IPS-NIHi11 (cell line): Measurements from ENCODE around the gene MINAR1.
A peak's percentile ranks its signal among the peaks of the same experiment; 100 is the strongest.
"Not testable (repeated sequence)": the region's sequence is repeated elsewhere in the genome, so short reads cannot be mapped to it uniquely, and the experiment has no call there.

Source experiments
- DNase-seq: peaks from one replicate; pipeline ENCODE4 v3.0.0; 2012; ENCODE audit warnings: mixed read lengths, low spot score

The MINAR1 gene, protein sequence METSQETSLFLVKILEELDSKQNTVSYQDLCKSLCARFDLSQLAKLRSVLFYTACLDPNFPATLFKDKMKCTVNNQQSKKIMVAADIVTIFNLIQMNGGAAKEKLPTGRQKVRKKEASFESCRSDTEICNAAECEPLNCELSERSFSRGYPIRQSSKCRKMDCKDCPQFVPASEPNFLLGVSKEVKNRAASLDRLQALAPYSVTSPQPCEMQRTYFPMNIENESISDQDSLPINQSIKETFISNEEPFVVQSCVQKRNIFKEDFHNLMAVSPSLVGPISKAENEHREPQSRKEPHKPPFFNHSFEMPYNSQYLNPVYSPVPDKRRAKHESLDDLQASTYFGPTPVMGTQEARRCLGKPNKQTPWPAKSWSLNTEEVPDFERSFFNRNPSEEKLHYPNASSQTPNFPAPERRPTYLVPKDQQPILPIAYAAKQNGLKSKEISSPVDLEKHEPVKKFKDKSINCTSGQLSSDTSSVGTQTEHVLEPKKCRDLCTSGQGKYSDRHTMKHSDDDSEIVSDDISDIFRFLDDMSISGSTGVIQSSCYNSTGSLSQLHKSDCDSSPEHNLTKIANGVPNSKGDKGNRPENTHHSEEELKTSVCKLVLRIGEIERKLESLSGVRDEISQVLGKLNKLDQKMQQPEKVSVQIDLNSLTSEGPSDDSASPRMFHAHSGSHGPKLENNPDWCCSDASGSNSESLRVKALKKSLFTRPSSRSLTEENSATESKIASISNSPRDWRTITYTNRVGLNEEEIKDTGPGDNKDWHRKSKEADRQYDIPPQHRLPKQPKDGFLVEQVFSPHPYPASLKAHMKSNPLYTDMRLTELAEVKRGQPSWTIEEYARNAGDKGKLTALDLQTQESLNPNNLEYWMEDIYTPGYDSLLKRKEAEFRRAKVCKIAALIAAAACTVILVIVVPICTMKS

GRCh38 chr15:79431636-79432344 is at the start of gene MINAR1:
Gene MINAR1 (plus strand): TSS chr15:79432336. CDS start chr15:79456148, 23,812 bp downstream.
- DNase-seq = peak; percentile 67

- no peak for DNase-seq
These were observed 37.9 kb upstream of the MINAR1 start for GRCh38 chr15:79394231-79394630.

DNA sequence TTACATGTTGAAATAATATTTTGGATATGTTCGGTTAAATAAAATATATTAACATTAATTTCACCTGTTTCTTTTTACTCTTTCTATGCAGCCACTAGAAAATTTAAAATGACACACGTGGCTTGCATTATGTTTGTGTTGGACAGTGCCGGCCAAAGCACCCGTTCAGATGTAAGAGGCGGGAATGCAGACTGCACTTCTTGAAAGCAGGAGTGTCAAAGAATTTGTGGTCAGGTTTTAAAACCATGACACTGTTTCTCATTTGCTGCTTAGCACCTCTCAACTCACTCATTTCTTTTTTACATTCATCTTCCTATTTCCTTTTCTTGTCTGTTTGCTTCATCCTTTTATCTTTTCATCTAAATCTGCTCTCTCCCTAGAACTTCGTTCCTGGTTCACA is 35.3 kb upstream of the MINAR1 start:
- DNase-seq = no peak

GRCh38 chr15:79397269-79397910 is 34.7 kb upstream of the MINAR1 start:
- DNase-seq = no peak

- DNase-seq = no peak
These were observed 32.5 kb upstream of the MINAR1 start for GRCh38 chr15:79399606-79400005.

GRCh38 chr15:79400650-79401049 is 31.5 kb upstream of the MINAR1 start:
- DNase-seq = no peak

- no peak for DNase-seq
These were observed 30.8 kb upstream of the MINAR1 start for GRCh38 chr15:79401301-79401700.

DNA sequence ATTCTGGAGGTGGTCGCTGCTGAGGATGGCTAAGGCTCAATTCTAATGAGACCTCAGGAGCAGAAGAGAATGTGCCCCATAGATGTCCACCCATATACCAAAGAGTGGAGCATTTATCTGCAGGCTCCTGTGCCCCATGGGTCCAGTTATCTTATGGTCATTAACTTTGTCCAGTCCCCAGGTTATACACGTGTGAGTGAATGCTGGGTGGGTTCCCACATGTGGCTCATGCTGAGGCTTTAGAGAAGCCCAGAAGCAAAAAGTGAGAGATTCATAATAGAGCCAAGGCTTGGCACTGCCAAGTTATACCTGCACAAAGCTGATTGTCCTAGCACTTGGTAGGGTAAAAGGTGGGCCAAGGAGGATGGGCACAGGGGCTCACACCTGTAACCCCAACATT is 30.0 kb upstream of the MINAR1 start:
- no peak for DNase-seq

GRCh38 chr15:79403501-79403900 is 28.6 kb upstream of the MINAR1 start:
- DNase-seq = no peak

- DNase-seq = no peak
These were observed 25.9 kb upstream of the MINAR1 start for GRCh38 chr15:79406210-79406609.

GRCh38 chr15:79408041-79408440 is 24.1 kb upstream of the MINAR1 start:
- DNase-seq = no peak

GRCh38 chr15:79410237-79410636 is 21.9 kb upstream of the MINAR1 start:
- DNase-seq = no peak

DNA sequence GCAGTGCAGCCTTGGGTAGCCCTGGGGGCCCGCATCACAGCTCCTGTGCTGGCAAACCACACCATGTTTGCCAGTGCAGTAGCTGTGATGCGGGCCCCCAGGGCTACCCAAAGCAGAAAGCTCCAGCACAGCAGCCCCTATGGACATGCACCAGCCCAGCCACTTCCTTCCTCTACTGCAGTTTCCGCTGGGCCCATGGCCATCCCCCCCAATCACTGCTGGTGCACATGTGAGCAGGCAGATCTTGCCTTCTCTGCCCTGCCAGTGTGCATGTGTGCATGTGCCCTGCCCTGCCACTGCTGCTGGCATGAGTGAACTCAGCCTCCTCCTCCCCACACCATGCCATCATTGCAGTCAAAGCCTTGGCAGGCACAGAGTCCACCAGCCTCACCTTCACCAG is 20.1 kb upstream of the MINAR1 start:
- DNase-seq = no peak

DNA sequence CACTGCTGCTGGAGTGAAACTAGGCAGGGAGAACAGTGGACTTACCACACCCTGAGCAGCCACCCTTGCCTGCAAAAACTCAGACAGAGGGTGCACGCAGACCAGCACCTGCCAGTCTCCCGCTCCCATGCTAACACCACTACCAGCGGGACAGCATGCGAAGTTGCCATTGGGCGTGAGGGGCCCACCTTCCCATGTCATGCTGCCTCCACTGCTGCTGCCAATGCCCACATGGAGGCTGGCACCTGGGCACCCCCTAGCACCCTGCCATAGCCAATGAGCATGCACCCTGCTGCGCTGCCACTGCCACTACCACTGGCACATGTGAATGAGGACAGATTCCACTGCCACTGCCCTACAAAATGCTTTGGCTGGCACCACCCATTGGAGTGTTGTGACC is 19.7 kb upstream of the MINAR1 start:
- DNase-seq = no peak

DNA sequence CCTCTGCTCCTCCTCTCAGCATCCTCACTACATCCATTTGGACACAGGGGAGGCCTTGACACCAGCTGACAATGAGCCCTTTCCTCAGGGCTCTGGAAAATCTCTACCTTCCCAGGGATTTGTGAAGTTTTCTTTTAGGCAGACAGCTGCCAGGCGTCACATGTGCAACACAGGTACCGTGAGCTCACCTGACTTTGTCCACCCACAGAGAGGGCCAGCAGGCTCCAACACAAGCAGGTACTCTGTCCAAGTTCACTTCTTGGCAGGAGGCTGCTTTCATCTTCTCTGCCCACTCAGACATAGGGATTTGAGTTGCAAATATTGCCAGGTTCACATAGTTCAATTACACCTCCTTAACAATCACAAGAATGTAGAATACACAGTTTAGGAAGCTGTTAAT is 15.3 kb upstream of the MINAR1 start:
- no peak for DNase-seq

DNA sequence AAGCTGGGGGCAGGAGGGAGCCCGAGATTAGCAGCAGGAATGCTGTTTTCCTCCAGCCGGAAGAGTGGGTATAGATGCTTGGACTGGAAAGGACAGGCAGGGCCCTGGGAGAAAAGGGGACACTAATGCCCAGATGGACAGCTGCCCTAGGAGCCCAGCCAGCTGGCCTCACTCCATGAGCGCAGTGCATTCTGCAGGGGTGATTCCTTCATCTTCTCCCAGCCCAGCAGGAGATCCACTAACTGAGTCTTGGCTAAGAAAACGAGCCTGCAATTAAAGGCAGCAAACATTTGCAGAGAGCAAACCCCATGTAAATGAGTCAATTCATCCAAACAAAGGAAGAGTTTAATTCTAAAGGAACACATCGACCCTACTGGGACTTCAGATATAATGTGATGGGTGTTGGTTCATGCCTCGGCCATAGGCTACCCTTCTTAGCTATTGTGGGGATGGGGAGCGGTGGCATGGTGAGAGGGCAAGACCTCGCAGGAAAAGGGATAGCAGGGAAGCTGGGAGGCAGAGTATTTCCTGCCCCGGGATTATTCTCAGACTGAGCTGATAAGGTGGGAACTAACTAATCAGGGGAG is 13.3 kb upstream of the MINAR1 start:
- DNase-seq = no peak

DNA sequence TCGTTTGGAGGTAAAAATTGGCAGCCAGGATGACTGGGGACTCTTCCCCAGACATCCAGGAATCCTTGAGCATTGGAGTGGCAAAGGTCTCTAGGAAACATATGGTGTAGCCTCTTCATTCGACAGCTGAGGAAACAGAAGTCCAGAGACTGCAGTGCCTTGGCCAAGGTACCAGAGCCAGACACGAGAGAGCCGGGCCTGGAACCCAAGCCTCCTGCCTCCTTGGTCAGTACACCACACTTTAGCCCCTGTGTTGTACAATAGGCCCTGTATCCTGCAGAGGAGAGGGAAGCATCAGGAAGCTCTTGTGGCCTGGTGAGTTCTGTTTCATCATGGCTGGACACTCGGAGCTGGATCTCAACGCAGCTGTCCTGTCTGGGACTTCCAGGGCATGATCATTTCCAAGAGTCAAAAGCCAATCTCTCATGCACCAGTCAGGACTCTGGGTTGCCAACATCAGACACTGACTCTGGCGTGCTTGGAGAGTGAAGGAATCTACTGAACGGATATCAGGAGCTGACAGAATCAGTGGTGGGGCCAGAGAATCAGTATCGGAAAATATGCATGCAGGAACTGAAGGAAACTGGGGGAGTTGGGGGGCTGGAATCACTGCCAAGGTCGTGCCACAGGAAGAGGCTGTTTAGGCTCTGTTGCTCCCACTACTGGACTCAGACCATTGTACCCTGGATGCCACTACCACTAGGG is 6.4 kb upstream of the MINAR1 start:
- no peak for DNase-seq

DNA sequence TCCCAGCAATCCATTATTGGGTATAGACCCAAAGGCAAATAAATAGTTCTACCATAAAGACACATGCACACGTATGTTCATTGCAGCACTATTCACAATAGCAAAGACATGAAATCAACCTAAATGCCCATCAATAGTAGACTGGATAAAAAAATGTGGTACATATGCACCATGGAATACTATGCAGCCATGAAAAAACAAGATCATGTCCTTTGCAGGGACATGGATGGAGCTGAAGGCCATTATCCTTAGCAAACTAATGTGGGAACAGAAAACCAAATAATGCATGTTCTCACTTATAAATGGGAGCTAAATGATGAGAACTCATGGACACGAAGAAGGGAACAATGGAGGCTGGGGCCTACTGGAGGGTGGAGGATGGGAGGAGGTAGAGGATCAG is 5.2 kb upstream of the MINAR1 start:
- DNase-seq = not testable (repeated sequence)

GRCh38 chr15:79427781-79428598 is 4.1 kb upstream of the MINAR1 start:
- no peak for DNase-seq
